NCI-H1105 (cell line): Measurements from ENCODE around the gene SLC37A4.
"Not testable (repeated sequence)": the region's sequence is repeated elsewhere in the genome, so short reads cannot be mapped to it uniquely, and the experiment has no call there.

Source experiments
- DNase-seq: peaks from one replicate; lab custom pipeline; 2025; lab: John Stamatoyannopoulos, UW

SLC37A4 gene

GRCh38 chr11:119030329-119031047 lies at the start of gene SLC37A4:
SLC37A4 (minus strand) TSS chr11:119030877.
- DNase-seq: peak; percentile 100

GRCh38 chr11:119078675-119079420 lies 48.2 kb upstream of the SLC37A4 start:
- DNase-seq: no peak

DNA sequence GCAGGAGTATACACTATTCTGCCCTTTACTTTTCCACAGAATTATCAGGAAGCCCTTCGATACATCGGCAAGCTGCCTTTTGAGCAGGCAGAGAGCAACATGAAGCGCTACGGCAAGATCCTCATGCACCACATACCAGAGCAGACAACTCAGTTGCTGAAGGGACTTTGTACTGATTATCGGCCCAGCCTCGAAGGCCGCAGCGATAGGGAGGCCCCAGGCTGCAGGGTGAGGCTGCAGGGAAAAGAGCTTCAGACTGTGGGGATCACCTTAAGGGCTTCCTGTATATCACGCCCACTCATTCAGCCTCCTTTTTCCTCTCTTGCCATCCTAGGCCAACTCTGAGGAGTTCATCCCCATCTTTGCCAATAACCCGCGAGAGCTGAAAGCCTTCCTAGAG lies 47.2 kb upstream of the SLC37A4 start:
- no peak for DNase-seq

DNA sequence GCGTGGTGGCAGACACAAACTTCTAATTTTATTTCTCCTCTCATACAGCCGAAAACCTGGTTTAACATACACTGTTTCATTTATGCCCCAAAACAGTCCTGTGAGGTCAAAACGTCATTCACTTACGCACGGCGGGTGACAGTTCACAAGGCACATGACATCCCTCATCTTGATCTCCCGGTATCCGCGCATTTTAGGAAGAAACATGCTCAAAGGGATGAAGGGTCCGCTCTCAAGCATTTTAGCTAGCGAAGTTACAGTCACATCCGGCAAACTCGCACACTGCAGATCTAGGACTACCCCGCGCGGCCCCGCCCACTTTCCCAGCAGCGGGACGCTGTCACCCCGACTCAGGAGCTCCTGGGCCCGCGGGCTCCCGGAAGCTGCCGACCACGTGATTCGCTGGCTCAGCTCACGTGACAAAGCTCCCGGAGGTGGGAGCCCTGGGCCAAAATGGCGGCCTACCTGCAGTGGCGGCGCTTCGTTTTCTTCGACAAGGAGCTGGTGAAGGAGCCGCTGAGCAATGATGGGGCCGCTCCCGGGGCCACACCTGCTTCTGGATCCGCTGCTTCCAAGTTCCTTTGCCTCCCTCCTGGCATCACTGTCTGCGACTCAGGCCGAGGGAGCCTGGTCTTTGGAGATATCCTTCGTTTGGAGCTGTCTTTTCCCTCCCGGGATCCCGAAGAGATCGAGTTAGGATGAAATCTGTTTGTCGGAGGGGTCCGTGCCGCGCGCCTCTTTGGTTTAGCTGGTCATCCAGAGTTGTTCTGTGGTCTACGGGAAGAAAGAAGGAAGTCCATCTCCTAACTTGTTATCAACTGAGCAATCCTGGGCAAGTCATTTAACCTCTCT lies 36.9 kb upstream of the SLC37A4 start, which contains the start of gene VPS11:
VPS11 (plus strand) TSS at position 448 of the 852 bp plus-strand sequence; CDS start at position 454, 6 bp downstream.
- peak; percentile 99 for DNase-seq

- DNase-seq: no peak
These were observed 34.7 kb upstream of the SLC37A4 start for GRCh38 chr11:119065369-119065768.

- DNase-seq: no peak
These were observed 32.1 kb upstream of the SLC37A4 start for GRCh38 chr11:119062779-119063178.

- no peak for DNase-seq
These were observed 30.6 kb upstream of the SLC37A4 start for GRCh38 chr11:119061256-119061655.

DNA sequence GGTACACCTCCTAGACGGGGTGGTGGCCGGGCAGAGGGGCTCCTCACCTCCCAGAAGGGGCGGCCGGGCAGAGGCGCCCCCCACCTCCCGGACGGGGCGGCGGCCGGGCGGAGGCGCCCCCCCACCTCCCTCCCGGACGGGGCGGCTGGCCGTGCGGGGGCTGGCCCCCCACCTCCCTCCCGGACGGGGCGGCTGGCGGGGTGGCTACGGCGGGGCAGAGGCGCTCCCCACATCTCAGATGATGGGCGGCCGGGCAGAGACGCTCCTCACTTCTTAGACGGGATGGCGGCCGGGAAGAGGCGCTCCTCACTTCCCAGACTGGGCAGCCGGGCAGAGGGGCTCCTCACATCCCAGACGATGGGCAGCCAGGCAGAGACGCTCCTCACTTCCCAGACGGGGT lies 28.5 kb upstream of the SLC37A4 start:
- DNase-seq: not testable (repeated sequence)

DNA sequence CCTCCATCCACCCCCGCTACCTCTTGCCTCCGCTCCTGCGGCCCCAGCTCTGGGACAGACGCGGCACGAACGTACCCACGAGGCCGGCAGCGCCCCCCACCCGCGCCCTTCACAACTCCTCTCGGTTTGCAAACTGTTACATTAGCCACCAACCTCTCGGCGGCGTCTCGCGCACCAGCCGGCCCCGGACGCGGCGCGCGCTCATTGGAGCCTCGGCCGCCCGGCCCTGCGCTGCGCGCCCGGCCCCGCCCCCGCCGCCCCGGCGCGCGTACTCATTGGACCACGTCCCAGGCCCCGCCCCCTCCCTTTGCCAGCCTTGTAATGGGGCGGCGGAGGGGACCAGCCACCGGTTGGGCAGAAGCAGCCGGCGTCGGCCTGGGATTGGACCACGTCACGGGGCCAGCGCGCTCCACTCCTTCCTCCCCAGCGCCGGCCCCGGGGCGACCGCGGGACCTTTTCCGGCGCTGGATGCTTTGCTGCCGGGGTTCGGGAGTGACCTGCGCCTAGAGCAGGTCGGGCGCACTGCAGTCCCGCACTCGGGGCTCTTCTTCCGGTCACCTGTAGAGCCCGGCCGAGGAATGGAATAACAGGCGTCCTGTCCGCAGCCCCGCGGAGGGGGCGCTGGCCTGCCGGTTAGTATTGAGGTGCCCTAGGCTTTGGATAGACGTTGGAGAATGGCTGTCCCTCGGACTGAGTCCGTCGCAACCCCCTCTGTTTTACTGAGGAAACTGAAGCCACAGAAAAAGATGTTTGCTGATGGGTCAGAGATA lies 26.5 kb upstream of the SLC37A4 start, which contains the start of gene HYOU1:
HYOU1 (minus strand) TSS at position 206 of the 770 bp plus-strand sequence. CDS start 1,045 bp downstream, outside the sequence.
- DNase-seq: peak; percentile 100

- DNase-seq: no peak
These were observed 25.8 kb upstream of the SLC37A4 start for GRCh38 chr11:119056421-119056999.

DNA sequence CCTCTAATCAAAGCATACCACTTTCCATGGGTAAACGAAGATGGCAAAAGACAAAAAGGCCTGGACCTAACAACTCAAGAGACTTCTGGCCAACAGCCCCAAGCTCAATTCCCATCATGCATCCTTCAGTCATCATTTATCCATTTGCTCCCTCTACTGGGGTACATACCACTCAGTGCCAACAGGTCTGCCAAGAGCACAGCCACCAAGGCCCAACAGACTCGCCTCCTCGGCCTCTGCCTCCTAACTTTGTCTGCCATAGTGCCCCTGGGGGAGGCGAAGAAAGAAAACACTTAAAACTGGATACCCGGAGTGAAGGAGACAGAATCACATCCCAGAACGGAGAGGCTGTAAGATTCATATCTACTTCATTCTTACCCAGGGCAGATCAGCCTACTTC lies 25.2 kb upstream of the SLC37A4 start:
- DNase-seq: no peak

DNA sequence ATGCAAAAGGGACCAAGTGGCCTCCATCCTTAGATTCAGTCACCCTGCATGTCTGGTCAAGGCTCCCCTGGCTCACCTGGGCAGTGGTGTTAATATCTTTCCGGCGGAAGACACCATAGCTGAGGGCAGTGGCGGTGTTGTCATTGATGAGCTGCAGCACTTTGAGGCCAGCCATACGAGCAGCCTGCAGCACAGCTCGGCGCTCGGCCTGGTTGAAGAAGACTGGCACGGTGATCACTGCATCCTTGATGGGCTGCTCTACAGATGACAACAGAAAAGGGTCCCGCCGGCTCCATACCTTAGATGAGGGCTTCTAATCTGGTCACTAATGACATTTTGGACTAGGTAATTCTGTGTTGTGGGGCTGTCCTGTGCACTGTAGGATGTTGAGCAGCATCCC lies 23.7 kb upstream of the SLC37A4 start:
- DNase-seq: no peak

GRCh38 chr11:119052163-119052814 lies 21.6 kb upstream of the SLC37A4 start:
- DNase-seq: no peak

DNA sequence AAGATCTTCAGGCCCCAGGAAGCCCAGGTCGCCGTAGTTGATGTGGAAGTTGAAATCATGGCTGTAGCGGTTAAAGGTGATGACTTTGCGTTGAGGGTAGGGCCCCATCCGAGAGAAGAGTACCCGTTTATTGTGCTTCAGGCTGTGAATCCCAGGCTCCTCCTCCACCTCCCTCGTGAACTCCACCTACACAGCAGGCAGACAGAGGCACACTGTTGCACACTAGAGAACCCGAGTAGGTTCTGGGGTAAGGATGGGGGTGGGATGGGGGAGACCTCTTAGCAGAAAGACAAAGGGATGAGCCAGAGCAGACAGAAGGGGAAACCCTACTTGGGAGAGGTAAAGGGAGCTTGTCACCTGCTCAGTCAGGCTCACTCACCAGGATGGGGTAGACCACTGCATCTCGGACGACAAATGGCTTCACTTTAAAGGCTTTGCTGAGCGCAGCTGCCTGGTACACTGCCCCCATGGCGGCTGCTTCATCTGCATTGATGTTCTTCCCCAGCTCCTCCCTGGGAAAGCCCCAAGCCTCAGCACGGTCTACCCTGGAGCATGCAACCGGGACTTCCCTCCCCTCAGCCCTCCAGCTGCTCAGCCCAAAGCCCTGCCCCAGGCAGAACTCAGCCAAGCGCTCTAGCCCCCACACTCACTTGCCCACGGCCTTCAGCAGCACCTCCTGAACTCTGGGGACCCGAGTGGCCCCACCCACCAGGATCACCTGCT lies 20.9 kb upstream of the SLC37A4 start:
- DNase-seq: no peak

DNA sequence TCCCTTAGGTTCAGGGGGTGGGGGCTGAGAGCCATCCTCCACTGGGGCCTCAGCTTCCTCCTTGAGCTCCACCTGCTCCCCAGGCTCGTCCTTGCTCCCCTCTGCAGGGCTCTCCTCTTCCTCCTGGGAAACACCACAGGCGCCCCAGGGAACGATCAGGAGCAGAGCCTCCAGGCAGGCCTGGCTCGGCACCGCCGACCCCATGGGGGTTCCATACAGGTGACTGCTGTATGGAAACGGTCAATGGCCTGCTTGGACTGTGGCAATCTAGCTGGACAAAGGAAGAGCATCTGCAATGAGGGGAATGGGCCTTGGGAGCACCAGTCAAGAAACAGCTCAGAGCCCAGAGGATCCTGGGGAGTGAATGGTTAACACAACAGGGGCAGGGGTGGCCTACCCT lies 18.4 kb upstream of the SLC37A4 start:
- no peak for DNase-seq

- DNase-seq: no peak
These were observed 18.0 kb upstream of the SLC37A4 start for GRCh38 chr11:119048644-119049043.

- DNase-seq: no peak
These were observed 16.5 kb upstream of the SLC37A4 start for GRCh38 chr11:119047205-119047604.

DNA sequence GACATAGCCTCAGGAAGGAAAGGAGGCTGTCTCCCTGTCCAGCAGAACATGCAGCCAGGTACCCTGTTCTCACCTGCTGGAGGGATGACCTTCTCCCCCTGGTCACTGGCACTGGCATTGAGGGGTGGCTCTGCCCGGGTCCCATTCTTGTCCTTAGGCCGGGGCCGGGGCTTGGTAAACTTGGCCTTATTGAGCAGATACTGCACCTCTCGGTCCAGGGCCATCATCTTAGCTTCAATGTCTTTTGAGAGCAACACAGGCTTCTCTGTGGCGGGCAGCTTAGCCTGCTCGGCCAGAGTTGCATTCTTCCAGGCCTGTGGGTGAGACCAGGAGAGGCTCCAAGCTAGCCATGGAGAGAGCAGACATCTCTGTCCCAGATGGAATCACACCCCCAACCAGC lies 15.8 kb upstream of the SLC37A4 start:
- no peak for DNase-seq

GRCh38 chr11:119044708-119045107 lies 14.0 kb upstream of the SLC37A4 start:
- DNase-seq: no peak

DNA sequence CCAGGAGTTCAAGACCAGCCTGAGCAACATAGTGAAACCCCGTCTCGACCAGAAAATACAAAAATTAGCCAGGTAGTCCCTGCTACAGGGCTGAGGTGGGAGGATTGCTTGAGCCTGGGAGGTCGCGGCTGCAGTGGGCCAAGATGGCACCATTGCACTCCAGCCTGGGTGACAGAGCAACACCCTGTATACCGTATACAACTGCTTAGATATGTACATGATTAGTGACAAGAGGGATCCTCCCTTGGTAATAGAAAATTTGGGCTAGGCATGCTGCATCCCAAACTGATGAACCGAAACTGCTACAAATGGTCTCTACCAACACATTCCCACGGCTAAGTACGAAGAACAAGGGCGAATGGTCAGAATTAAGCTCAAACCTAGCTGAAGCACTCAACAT lies 12.2 kb upstream of the SLC37A4 start:
- no peak for DNase-seq
